T-helper 1 cell treated with Interleukin-12 subunit alpha and Interleukin-12 subunit beta and Interleukin-4 antibody, amounts not matched to agents 30 ng/mL and 1 ng/mL, for 36 hours (primary cell): Measurements from ENCODE around the gene DCLRE1C. TPM values are rescaled to one million over a fixed set of nuclear protein-coding genes. Genes with fewer than 3 reads are reported as not detected.

Experiments used
- total RNA-seq: library from RNA; stranded (reverse); gene quantifications from 2 replicates; pipeline ENCODE4 v1.2.3, GENCODE V29; 2022

DCLRE1C gene
- total RNA-seq, 1 donor from 2014 or later: 36.7 TPM

Other genes with a start within 250 kb of the DCLRE1C start
- gene FAM107B, start 179.2 kb downstream of the DCLRE1C start, total RNA-seq: 210 and 220 TPM in 2 replicates
- 0.88 and 1.3 TPM in 2 replicates for gene CDNF, start 116.1 kb downstream of the DCLRE1C start, total RNA-seq
- 23.2 and 23.8 TPM in 2 replicates for gene HSPA14, start 115.8 kb downstream of the DCLRE1C start, total RNA-seq
- 21.9 and 23.0 TPM in 2 replicates for gene MSANTD7, start 115.8 kb downstream of the DCLRE1C start, total RNA-seq
- gene SUV39H2, start 75.2 kb downstream of the DCLRE1C start, total RNA-seq: 19.4 and 26.8 TPM in 2 replicates
- not detected in 2 replicates for gene MEIG1, start 5.3 kb upstream of the DCLRE1C start, total RNA-seq
- 2.9 and 3.4 TPM in 2 replicates for gene OLAH, start 89.8 kb upstream of the DCLRE1C start, total RNA-seq
- 1.5 and 1.6 TPM in 2 replicates for gene ACBD7, start 134.7 kb upstream of the DCLRE1C start, total RNA-seq
- gene RPP38, start 143.3 kb upstream of the DCLRE1C start, total RNA-seq: 17.0 and 18.2 TPM in 2 replicates
- 22.0 and 22.7 TPM in 2 replicates for gene NMT2, start 214.6 kb upstream of the DCLRE1C start, total RNA-seq